GM23338 (cell line): ENCODE data around the gene ICAM2. TPM values are rescaled to one million over a fixed set of nuclear protein-coding genes. Genes with fewer than 3 reads are reported as not detected.

Experiments
- ATAC-seq: fragments of 200-7000 bp; cut with Tn5 transposase; 3 replicates; pipeline ENCODE4 v1.9.1; 2020
- DNase-seq: peaks from one replicate; pipeline ENCODE4 v3.0.0-alpha.2; 2015; ENCODE audit warnings: low spot score
- H2AFZ ChIP-seq: fragments of 200-600 bp; sonication (generic); 2 replicates; pipeline ENCODE4 v1.8.0; 2016; ENCODE audit warnings: antibody characterized with exemption, mild to moderate bottlenecking, moderate library complexity
- H3F3A ChIP-seq: fragments of 200-600 bp; sonication (generic); replicated peaks from 2 replicates; pipeline ENCODE4 v1.8.0; 2017; ENCODE audit warnings: antibody characterized with exemption, mixed run types, low read depth
- H3K27ac ChIP-seq: fragments of 200-600 bp; sonication (generic); 2 replicates; pipeline ENCODE4 v1.6.1; 2016; ENCODE audit warnings: low read depth
- H3K27me3 ChIP-seq: fragments of 200-600 bp; sonication (generic); 2 replicates; pipeline ENCODE4 v1.8.0; 2016; ENCODE audit warnings: mild to moderate bottlenecking, mixed run types, moderate library complexity; ENCODE audit not compliant: insufficient read depth
- H3K36me3 ChIP-seq: fragments of 200-600 bp; sonication (generic); 2 replicates; pipeline ENCODE4 v1.8.0; 2016; ENCODE audit warnings: mild to moderate bottlenecking; ENCODE audit not compliant: insufficient read depth
- H3K4me1 ChIP-seq: fragments of 200-600 bp; sonication (generic); 2 replicates; pipeline ENCODE4 v1.8.0; 2016; ENCODE audit warnings: mild to moderate bottlenecking, moderate library complexity; ENCODE audit not compliant: insufficient read depth
- H3K4me2 ChIP-seq: fragments of 200-600 bp; sonication (generic); 2 replicates; pipeline ENCODE4 v1.7.1; 2017; ENCODE audit warnings: mixed run types
- H3K4me3 ChIP-seq: fragments of 200-600 bp; sonication (generic); 2 replicates; pipeline ENCODE4 v1.6.1; 2016; ENCODE audit warnings: mixed run types
- H3K79me2 ChIP-seq: fragments of 200-600 bp; sonication (generic); replicated peaks from 2 replicates; pipeline ENCODE4 v1.8.0; 2017; ENCODE audit warnings: mild to moderate bottlenecking; ENCODE audit not compliant: insufficient read depth
- H3K9me2 ChIP-seq: fragments of 200-600 bp; sonication (generic); 2 replicates; pipeline ENCODE4 v1.8.0; 2017; ENCODE audit not compliant: insufficient read depth
- H4K20me1 ChIP-seq: fragments of 200-600 bp; sonication (generic); replicated peaks from 2 replicates; pipeline ENCODE4 v1.8.0; 2017; ENCODE audit warnings: mild to moderate bottlenecking; ENCODE audit not compliant: insufficient read depth
- H3K27ac Mint-ChIP-seq: 2 replicates; pipeline ENCODE4 v1.8.0; 2020; ENCODE audit warnings: inconsistent platforms, mild to moderate bottlenecking, moderate library complexity, mixed read lengths
- H3K27me3 Mint-ChIP-seq: 3 replicates; pipeline ENCODE4 v1.8.0; 2022; ENCODE audit warnings: low read depth, mild to moderate bottlenecking, moderate library complexity, mixed read lengths, inconsistent platforms; ENCODE audit not compliant: insufficient read depth, poor library complexity
- H3K36me3 Mint-ChIP-seq: 3 replicates; pipeline ENCODE4 v1.8.0; 2021; ENCODE audit warnings: low read depth, mild to moderate bottlenecking, inconsistent platforms, moderate library complexity, mixed read lengths
- H3K4me1 Mint-ChIP-seq: 3 replicates; pipeline ENCODE4 v1.8.0; 2020; ENCODE audit warnings: mild to moderate bottlenecking, inconsistent platforms, mixed read lengths
- H3K4me3 Mint-ChIP-seq: 3 replicates; pipeline ENCODE4 v1.8.0; 2021; ENCODE audit warnings: moderate library complexity, mild to moderate bottlenecking, inconsistent platforms, mixed read lengths
- H3K9me3 Mint-ChIP-seq: 3 replicates; pipeline ENCODE4 v1.8.0; 2020; ENCODE audit warnings: moderate library complexity, mild to moderate bottlenecking, inconsistent platforms, mixed read lengths
- CREB1 ChIP-seq: fragments of 250-450 bp; sonication (Bioruptor Pico); IDR thresholded peaks from 2 replicates; pipeline ENCODE4 v1.5.0; 2020; ENCODE audit warnings: low read depth, mild to moderate bottlenecking, moderate library complexity
- CTCF ChIP-seq, 2 experiments: fragments of 200-600 bp in 1 of 2; sonication (generic) in 1 of 2; conservative IDR thresholded peaks; 2 replicates each; pipeline versions ENCODE4 v1.5.1 to v1.6.1; 2016 to 2017; ENCODE audit warnings: antibody characterized with exemption in 2 of 2, low read depth in 2 of 2, mild to moderate bottlenecking in 2 of 2, moderate library complexity in 1 of 2
- ETS1 ChIP-seq: IDR thresholded peaks from 2 replicates; pipeline ENCODE4 v1.6.1; 2016; ENCODE audit warnings: antibody characterized with exemption
- EZH2 ChIP-seq: fragments of 200-600 bp; sonication (generic); IDR thresholded peaks from one replicate; pipeline ENCODE4 v1.8.0; 2017; ENCODE audit warnings: antibody characterized with exemption, mild to moderate bottlenecking, low read depth; ENCODE audit not compliant: unreplicated experiment
- EZH2phosphoT487 ChIP-seq: fragments of 200-600 bp; sonication (generic); IDR thresholded peaks from one replicate; pipeline ENCODE4 v1.8.1; 2018; ENCODE audit warnings: antibody characterized with exemption; ENCODE audit not compliant: unreplicated experiment
- JUNB ChIP-seq: IDR thresholded peaks from one replicate; pipeline ENCODE4 v1.6.1; 2016; ENCODE audit warnings: antibody characterized with exemption; ENCODE audit not compliant: unreplicated experiment
- NANOG ChIP-seq: IDR thresholded peaks from 2 replicates; pipeline ENCODE4 v1.6.1; 2016; ENCODE audit warnings: antibody characterized with exemption, borderline replicate concordance
- POLR2AphosphoS5 ChIP-seq: IDR thresholded peaks from 2 replicates; pipeline ENCODE4 v1.6.1; 2016; ENCODE audit warnings: antibody characterized with exemption, low read depth
- REST ChIP-seq: IDR thresholded peaks from one replicate; pipeline ENCODE4 v1.6.1; 2018; ENCODE audit warnings: antibody characterized with exemption; ENCODE audit not compliant: unreplicated experiment
- STAT1 ChIP-seq: IDR thresholded peaks from one replicate; pipeline ENCODE4 v1.6.1; 2016; ENCODE audit warnings: antibody characterized with exemption; ENCODE audit not compliant: unreplicated experiment
- ZNF114 ChIP-seq: fragments of 250-450 bp; sonication (Bioruptor Pico); IDR thresholded peaks from 2 replicates; pipeline ENCODE4 v1.5.0; 2020; ENCODE audit warnings: mild to moderate bottlenecking, moderate library complexity
- ZNF331 ChIP-seq: fragments of 250-450 bp; sonication (Bioruptor Pico); IDR thresholded peaks from 2 replicates; pipeline ENCODE4 v1.5.0; 2020; ENCODE audit warnings: low read depth, mild to moderate bottlenecking, moderate library complexity
- ZNF462 ChIP-seq: fragments of 250-450 bp; sonication (Bioruptor Pico); IDR thresholded peaks from 2 replicates; pipeline ENCODE4 v1.5.0; 2020; ENCODE audit warnings: mild to moderate bottlenecking, moderate library complexity
- polyA plus RNA-seq: library from polyadenylated mRNA; unstranded; fragments of >200 nt; fragmentation: Nextera tagmentation; extraction: Ambion mirVana; gene quantifications from 2 replicates; pipeline ENCODE4 v1.2.1, GENCODE V29; 2016
- total RNA-seq: library from RNA; depleted of rRNA; stranded (reverse); fragments of >200 nt; shearing (Covaris generic); gene quantifications from 2 replicates; pipeline ENCODE4 v1.2.3, GENCODE V29; 2014

Gene ICAM2
- total and polyA plus RNA-seq, 2 experiments from 2014 or later = 0.31 to 0.86 TPM

- no peaks in the 10 kb centered on the region for H3F3A ChIP-seq
- no peak overlapping the region for H3K4me2 ChIP-seq
- Mint-ChIP-seq H3K27me3 (peaks cover 4% of the 10 kb centered on the region), H3K4me1 (peaks cover 4% of the 10 kb centered on the region; the same call in 2 of the 3 replicates), H3K9me3 (no peaks in the 10 kb centered on the region), H3K36me3 (no peaks in the 10 kb centered on the region), H3K27ac (no peak overlapping the region), H3K4me3 (no peak overlapping the region)
- no peaks in the 10 kb centered on the region; the same call in 1 of the 2 replicates for H4K20me1 ChIP-seq
- H3K27me3 ChIP-seq = no peaks in the 10 kb centered on the region
- no peaks in the 10 kb centered on the region for H3K36me3 ChIP-seq
- no peaks in the 10 kb centered on the region for H3K9me2 ChIP-seq
- H3K79me2 ChIP-seq = no peaks in the 10 kb centered on the region
- H3K4me1 ChIP-seq = no peaks in the 10 kb centered on the region
- no peak for TF ChIP-seq ETS1
- no peak for TF ChIP-seq ZNF462 (CRISPR knock-in tag)
- no peak for TF ChIP-seq ZNF114 (CRISPR knock-in tag)
- no peak for TF ChIP-seq EZH2phosphoT487
- TF ChIP-seq CREB1 (CRISPR knock-in tag) = no peak
- no peak for TF ChIP-seq STAT1
- no peak for TF ChIP-seq POLR2AphosphoS5
- TF ChIP-seq REST = no peak
- no peak for TF ChIP-seq EZH2
- no peak for TF ChIP-seq JUNB
- no peak for TF ChIP-seq ZNF331 (CRISPR knock-in tag)
- no peak for TF ChIP-seq CTCF (conservative IDR thresholded peaks at IDR 0.05; ENCODE audit: low read depth in 2 of 2)
- no peak for TF ChIP-seq NANOG
- ATAC-seq (no peak), DNase-seq (no peak)
- H3K27ac ChIP-seq = no peak overlapping the region
- H3K4me3 ChIP-seq = no peak overlapping the region
- H2AFZ ChIP-seq = no peak overlapping the region
These were observed 18.6 kb upstream of the ICAM2 start for GRCh38 chr17:64039106-64039400.
